Activated T-cell treated with anti-CD3 and anti-CD28 coated beads, Interleukin-2, amount 50 U/mL, for 24 hours (primary cell): Measurements from ENCODE around the gene CRB3.

ENCODE experiments used
- DNase-seq: peaks from one replicate; pipeline ENCODE4 v3.0.0-alpha.2; 2020
- H3K27ac Mint-ChIP-seq: 2 replicates; pipeline ENCODE4 v1.8.0; 2020; ENCODE audit warnings: mild to moderate bottlenecking, mixed read lengths
- H3K27me3 Mint-ChIP-seq: 2 replicates; pipeline ENCODE4 v1.8.0; 2020; ENCODE audit warnings: mixed read lengths
- H3K36me3 Mint-ChIP-seq: 2 replicates; pipeline ENCODE4 v1.8.0; 2020; ENCODE audit warnings: low read depth, mixed read lengths
- H3K4me1 Mint-ChIP-seq: 2 replicates; pipeline ENCODE4 v1.8.0; 2020; ENCODE audit warnings: low read depth, mixed read lengths
- H3K4me3 Mint-ChIP-seq: 2 replicates; pipeline ENCODE4 v1.8.0; 2020; ENCODE audit warnings: mild to moderate bottlenecking, moderate library complexity, mixed read lengths
- H3K9me3 Mint-ChIP-seq: 2 replicates; pipeline ENCODE4 v1.8.0; 2020; ENCODE audit warnings: mixed read lengths

The CRB3 gene

GRCh38 chr19:6451583-6452222 is 12.4 kb upstream of the CRB3 start:
- no peaks in the 10 kb centered on the region for H3K27me3 Mint-ChIP-seq
- no peaks in the 10 kb centered on the region for H3K4me1 Mint-ChIP-seq
- H3K27ac Mint-ChIP-seq, result no peak overlapping the region
- peaks cover 16% of the 10 kb centered on the region for H3K9me3 Mint-ChIP-seq
- H3K4me3 Mint-ChIP-seq, result no peak overlapping the region
- H3K36me3 Mint-ChIP-seq, result peaks cover 42% of the 10 kb centered on the region
- no peak for DNase-seq

DNA sequence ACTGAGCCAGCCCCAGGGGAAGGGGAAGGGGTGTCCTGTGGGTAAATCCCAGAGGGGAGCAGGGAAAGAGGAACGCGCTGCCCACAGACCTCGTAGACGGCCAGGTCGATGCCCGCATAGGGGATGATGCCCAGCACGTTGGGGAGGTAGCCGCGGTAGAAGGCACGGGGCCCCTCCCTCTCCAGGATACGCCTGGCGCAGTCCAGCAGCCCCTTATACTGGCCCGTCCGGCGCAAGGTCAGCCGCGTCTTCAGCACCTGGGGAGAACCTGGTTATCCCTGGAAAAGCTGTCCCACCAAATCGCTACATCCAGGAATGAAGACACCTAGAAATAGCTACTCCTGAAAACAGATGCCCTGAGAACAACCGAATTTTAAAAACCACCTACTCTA is 11.9 kb upstream of the CRB3 start:
- H3K36me3 Mint-ChIP-seq, result peaks cover 43% of the 10 kb centered on the region

DNA sequence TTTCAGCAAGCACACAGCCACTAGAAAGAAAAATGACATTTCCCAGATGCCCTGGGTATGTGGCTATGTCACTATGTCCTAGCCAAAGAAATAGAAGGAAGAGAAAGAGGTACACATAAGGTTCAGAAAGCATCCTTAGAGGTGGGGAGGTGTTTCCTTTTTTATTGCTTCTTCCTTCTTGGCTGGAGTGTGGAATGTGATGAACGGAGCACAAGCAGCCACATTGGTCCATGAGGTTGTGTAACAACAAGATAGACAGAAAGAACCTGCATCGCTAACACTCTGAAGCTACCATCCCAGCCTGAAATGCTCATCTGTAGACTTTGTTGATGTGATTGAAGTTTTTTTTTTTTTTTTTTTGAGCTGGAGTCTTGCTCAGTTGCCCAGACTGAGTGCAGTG is 11.2 kb upstream of the CRB3 start:
- Mint-ChIP-seq H3K36me3 (peaks cover 43% of the 10 kb centered on the region), H3K4me1 (no peaks in the 10 kb centered on the region), H3K9me3 (peaks cover 16% of the 10 kb centered on the region)

More for the DNA sequence above, 11.9 kb upstream of the CRB3 start:
- H3K4me3 Mint-ChIP-seq, result no peak overlapping the region
- no peaks in the 10 kb centered on the region for H3K4me1 Mint-ChIP-seq
- H3K27ac Mint-ChIP-seq, result no peak overlapping the region
- no peak for DNase-seq
- peaks cover 16% of the 10 kb centered on the region for H3K9me3 Mint-ChIP-seq
- H3K27me3 Mint-ChIP-seq, result no peaks in the 10 kb centered on the region

GRCh38 chr19:6453951-6454565 is 10.0 kb upstream of the CRB3 start:
- peaks cover 12% of the 10 kb centered on the region for H3K4me1 Mint-ChIP-seq
- H3K27ac Mint-ChIP-seq, result no peak overlapping the region
- no peak overlapping the region for H3K4me3 Mint-ChIP-seq
- DNase-seq, result no peak
- H3K9me3 Mint-ChIP-seq, result peaks cover 16% of the 10 kb centered on the region
- peaks cover 43% of the 10 kb centered on the region for H3K36me3 Mint-ChIP-seq
- H3K27me3 Mint-ChIP-seq, result no peaks in the 10 kb centered on the region

More for the DNA sequence above, 11.2 kb upstream of the CRB3 start:
- no peak for DNase-seq
- no peak overlapping the region for H3K27ac Mint-ChIP-seq
- H3K4me3 Mint-ChIP-seq, result no peak overlapping the region
- H3K27me3 Mint-ChIP-seq, result no peaks in the 10 kb centered on the region

- H3K9me3 Mint-ChIP-seq, result peaks cover 16% of the 10 kb centered on the region
- H3K27me3 Mint-ChIP-seq, result no peaks in the 10 kb centered on the region
- no peak overlapping the region for H3K27ac Mint-ChIP-seq
- H3K4me3 Mint-ChIP-seq, result no peak overlapping the region
- peaks cover 17% of the 10 kb centered on the region for H3K4me1 Mint-ChIP-seq
- peaks cover 39% of the 10 kb centered on the region for H3K36me3 Mint-ChIP-seq
- no peak for DNase-seq
Observed at GRCh38 chr19:6455924-6456323, 8.1 kb upstream of the CRB3 start.

DNA sequence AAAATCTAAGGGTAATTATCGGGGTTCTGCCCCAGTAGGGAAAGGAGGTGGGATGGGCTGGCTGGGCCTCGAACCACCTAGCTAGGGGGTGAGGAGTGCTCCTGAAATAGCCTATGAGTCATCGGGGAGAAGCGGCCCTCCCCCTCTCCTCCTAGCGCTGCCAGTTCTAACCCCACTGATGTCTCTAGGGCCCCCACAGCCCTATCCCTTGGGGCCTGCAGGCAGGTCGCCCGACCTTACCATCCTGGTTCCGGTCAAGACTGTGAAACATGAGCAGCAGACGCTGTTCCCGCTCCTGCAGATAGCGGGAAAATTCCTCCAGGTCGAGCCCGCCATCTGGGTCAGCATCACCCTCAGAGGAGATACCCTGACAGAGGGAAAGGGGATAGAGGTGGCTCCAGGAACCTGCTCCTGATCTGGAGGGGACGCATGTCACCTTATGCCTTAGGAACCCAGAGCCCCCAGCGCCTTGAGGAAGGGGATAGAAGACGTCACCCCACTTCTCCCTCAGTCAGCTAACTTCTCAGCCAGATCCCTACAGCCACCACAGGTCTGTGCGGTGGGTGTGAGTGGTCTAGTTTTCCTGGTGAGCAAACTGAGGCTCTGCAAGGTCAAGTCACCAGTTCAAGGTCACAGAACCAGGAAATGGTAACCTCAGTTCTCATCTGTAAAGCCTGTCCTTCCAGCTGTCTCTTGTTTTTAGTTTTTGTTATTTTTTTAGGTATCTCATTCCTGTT is 5.9 kb upstream of the CRB3 start:
- H3K4me1 Mint-ChIP-seq, result peaks cover 20% of the 10 kb centered on the region
- H3K4me3 Mint-ChIP-seq, result peak overlapping the region; percentile 81
- peaks cover 34% of the 10 kb centered on the region for H3K36me3 Mint-ChIP-seq
- no peaks in the 10 kb centered on the region for H3K27me3 Mint-ChIP-seq
- no peak for DNase-seq
- H3K27ac Mint-ChIP-seq, result no peak overlapping the region
- peaks cover 16% of the 10 kb centered on the region for H3K9me3 Mint-ChIP-seq

GRCh38 chr19:6458695-6459261 is 5.3 kb upstream of the CRB3 start:
- Mint-ChIP-seq H3K27me3 (no peaks in the 10 kb centered on the region), H3K27ac (peak overlapping the region; percentile 63), H3K4me3 (peak overlapping the region; percentile 81), H3K4me1 (peaks cover 20% of the 10 kb centered on the region), H3K9me3 (peaks cover 13% of the 10 kb centered on the region), H3K36me3 (peaks cover 28% of the 10 kb centered on the region)
- DNase-seq, result no peak

- no peaks in the 10 kb centered on the region for H3K27me3 Mint-ChIP-seq
- DNase-seq, result peak; percentile 79
- peaks cover 23% of the 10 kb centered on the region for H3K4me1 Mint-ChIP-seq
- peak within 1 kb of the TSS; percentile 88 for H3K27ac Mint-ChIP-seq
- H3K36me3 Mint-ChIP-seq, result peaks cover 21% of the 10 kb centered on the region
- H3K9me3 Mint-ChIP-seq, result peaks cover 9% of the 10 kb centered on the region
- H3K4me3 Mint-ChIP-seq, result peak within 1 kb of the TSS; percentile 82
Observed at GRCh38 chr19:6459262-6460098, 4.6 kb upstream of the CRB3 start, which contains the start of gene SLC25A23. TSS of gene SLC25A23 (minus strand) at chr19:6459792. CDS start at chr19:6459628, 164 bp downstream.

DNA sequence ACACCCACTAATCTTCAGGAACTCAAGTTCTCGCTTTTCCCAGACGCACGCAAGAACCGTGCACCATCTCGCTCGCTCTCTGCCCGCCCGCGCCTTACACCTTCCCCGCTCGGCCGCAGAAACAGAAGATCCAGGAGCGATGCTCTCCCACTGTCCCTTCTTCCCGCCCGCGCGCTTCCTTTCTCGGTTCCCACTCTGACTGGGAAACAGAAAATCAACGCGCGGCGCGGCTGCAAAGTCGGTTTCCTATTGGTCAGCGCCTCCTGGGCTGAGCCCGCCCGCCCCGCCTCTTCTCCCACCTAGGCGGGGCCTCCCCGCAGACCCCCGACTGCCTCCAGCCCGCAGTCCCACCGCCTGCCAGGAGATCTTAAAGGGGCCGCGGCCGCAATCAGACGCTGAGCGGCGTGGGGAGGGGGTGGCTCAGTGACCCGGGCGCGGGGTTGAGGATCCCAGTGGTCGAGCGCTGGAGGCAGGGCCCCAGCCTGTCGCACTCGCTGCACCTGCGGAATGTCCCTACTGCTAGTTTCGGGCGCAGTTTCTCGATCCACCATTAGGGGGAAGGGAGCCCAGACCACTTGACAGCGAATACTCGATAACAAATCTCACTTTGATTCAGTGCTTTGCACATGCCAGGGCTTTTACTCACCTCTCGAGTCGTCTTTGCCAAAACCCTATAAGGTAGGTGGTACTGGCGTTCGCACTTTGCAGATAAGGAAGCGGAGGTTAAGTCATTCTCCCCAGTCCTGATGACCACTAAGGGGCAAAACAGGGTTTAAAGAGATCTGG is 3.8 kb upstream of the CRB3 start:
- H3K4me3 Mint-ChIP-seq, result peak overlapping the region; percentile 82
- H3K4me1 Mint-ChIP-seq, result peaks cover 27% of the 10 kb centered on the region
- peak; percentile 96 for DNase-seq
- H3K9me3 Mint-ChIP-seq, result peaks cover 2% of the 10 kb centered on the region
- no peaks in the 10 kb centered on the region for H3K27me3 Mint-ChIP-seq
- peak overlapping the region; percentile 88 for H3K27ac Mint-ChIP-seq
- peaks cover 13% of the 10 kb centered on the region for H3K36me3 Mint-ChIP-seq

- no peaks in the 10 kb centered on the region for H3K9me3 Mint-ChIP-seq
- peak overlapping the region; percentile 4 for H3K27ac Mint-ChIP-seq
- H3K4me1 Mint-ChIP-seq, result peaks cover 14% of the 10 kb centered on the region
- DNase-seq, result no peak
- peaks cover 29% of the 10 kb centered on the region for H3K36me3 Mint-ChIP-seq
- H3K4me3 Mint-ChIP-seq, result no peak overlapping the region
- H3K27me3 Mint-ChIP-seq, result no peaks in the 10 kb centered on the region
Observed at GRCh38 chr19:6465006-6465405, 935 bp downstream of the CRB3 start.

DNA sequence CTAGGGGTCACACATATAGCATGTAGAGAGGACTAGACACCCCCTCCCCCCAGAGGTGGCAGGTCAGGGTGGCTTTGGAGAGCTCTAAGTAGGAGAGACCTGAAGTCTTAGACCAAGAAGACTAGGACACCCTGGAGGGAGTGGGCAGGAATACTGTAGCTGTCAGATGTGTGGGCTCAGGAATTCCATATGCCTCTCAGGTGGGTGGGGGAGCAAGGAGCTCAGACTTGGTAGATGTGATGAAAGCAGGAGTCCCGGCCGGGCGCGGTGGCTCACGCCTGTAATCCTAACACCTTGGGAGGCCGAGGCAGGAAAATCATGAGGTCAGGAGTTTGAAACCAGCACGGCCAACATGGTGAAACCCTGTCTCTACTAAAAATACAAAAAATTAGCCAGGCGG is 1.6 kb downstream of the CRB3 start:
- Mint-ChIP-seq H3K9me3 (no peaks in the 10 kb centered on the region), H3K4me3 (no peak overlapping the region), H3K4me1 (peaks cover 10% of the 10 kb centered on the region), H3K27me3 (no peaks in the 10 kb centered on the region), H3K27ac (peak overlapping the region; percentile 57), H3K36me3 (peaks cover 33% of the 10 kb centered on the region)
- no peak for DNase-seq

DNA sequence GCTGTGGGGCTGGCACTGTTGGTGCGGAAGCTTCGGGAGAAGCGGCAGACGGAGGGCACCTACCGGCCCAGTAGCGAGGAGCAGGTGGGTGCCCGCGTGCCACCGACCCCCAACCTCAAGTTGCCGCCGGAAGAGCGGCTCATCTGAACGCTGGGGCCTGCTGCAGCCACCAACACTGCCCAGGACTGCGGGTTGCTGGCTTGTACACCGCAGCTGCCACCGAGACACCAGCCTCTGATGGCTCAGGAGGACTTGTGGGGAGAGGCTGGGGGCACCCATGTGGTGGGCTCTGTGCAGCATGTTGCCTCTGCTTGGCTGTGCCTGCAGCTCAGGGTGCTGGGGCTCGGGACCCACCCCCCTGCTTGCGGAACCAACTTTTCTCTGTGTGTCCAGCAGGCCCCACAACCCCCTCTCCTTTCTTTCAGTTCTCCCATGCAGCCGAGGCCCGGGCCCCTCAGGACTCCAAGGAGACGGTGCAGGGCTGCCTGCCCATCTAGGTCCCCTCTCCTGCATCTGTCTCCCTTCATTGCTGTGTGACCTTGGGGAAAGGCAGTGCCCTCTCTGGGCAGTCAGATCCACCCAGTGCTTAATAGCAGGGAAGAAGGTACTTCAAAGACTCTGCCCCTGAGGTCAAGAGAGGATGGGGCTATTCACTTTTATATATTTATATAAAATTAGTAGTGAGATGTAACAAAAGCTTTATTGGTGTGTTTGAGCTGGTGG is 2.6 kb downstream of the CRB3 start:
- Mint-ChIP-seq H3K27me3 (no peaks in the 10 kb centered on the region), H3K4me3 (no peak overlapping the region), H3K4me1 (peaks cover 10% of the 10 kb centered on the region), H3K9me3 (no peaks in the 10 kb centered on the region), H3K36me3 (peaks cover 40% of the 10 kb centered on the region), H3K27ac (no peak overlapping the region)
- no peak for DNase-seq

DNA sequence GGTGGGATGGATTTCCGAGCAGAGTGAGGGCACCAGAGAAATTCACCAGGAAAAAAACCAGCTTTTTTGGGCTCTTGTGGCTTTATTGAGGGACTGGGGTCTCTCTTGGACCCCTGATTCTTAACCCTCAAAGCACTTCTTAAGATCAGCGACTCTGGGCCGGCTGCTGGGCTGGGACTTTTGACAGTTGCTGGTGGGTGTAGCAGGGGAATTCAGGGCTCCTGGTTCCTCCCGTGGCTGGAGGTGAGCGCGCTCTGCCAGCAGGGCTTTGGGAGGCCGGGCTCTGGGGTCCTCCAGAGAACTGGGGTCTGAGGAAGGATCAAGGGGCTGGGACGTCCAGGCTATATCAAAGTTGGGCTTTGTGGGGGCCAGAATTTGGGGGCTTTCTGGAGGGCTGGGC is 3.3 kb downstream of the CRB3 start:
- H3K4me3 Mint-ChIP-seq, result no peak overlapping the region
- H3K27me3 Mint-ChIP-seq, result no peaks in the 10 kb centered on the region
- no peak for DNase-seq
- H3K27ac Mint-ChIP-seq, result peak overlapping the region; percentile 50
- no peaks in the 10 kb centered on the region for H3K9me3 Mint-ChIP-seq
- H3K4me1 Mint-ChIP-seq, result peaks cover 8% of the 10 kb centered on the region
- H3K36me3 Mint-ChIP-seq, result peaks cover 43% of the 10 kb centered on the region
